ENCODE data around the gene IGLL5. TPM values are rescaled to one million over a fixed set of nuclear protein-coding genes. Genes with fewer than 3 reads are reported as not detected.

Gene IGLL5
- total RNA-seq, 1 experiment from 2014 or later, result not detected

DNA sequence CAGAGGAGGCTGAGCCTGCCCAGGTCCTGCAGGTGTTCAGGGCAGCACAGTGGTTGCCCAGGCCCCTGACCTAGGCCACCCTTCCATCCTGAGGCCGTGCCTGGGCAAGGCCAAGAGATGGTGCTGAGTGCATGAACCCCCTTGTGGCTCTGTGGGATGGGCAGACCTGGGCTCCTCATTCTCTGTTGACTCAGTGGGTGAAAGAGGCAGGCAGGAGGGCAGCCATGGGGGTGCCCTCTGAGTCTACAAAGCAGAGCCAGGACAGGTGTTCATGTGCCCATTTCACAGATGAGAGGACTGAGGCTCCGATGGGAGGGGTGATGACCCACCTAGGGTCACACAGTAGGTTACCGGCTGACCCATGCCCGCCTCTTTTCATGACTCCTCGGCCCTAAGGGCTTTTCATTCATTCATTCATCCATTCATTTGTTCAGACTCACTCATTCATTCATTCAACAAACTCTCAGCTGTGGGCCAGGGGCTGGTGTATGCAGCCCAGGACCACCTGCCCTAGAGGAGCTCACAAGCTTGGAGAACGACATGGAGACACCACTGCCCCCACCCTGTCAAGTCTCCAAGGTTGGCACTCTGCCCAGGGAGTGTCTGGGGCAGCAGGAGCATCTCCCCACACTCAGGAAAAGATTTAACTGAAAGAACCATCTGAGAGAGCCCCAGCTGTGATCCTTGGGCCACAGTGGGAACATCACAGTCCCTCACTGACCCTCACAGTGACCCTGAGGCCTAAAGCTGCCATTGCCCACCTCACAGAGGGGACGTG, 40.5 kb downstream of the IGLL5 start:
- in situ Hi-C loops (cut with HindIII; ENCODE audit: low pct_unique_long_range_greater_than_20kb, low sequenced_read_pairs), result no loop called here
- no peak for DNase-seq (ENCODE audit: low read depth, low spot score)

DNA sequence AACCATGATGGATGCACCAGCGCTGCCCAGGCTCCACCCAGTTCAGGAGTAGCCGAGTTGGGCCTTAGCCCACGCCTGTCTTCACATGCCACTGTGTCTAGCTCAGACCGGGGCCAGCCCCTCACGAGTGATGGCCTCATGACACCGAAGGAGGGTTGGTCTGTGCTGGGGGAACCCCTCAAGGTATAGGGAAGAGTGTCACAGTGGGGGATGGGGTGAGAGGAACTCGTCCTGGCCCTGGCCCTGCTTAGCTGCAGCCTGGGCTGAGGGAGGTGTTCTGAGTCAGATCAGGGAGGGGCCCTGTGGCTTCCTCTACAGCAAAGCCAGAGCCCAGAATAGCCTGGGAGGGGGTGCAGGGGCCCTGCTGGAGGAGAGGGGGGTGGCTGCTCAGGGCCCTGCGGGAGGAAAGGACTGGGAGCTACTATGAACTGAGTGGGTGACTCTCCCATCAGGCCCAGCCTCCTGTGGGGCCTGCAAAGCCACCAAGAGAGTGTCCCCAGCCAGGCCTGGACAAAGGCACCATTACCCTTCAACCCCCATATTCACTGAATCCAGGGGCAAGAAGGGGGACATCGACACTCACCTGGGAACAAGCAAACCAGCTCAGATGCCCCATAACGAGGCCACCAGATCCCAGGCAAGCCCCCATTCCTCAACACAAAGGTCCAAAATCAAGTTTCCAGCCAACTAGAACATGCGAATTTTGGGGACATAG, 41.2 kb downstream of the IGLL5 start:
- DNase-seq (ENCODE audit: low read depth, low spot score), result no peak
- in situ Hi-C loops (cut with HindIII; ENCODE audit: low pct_unique_long_range_greater_than_20kb, low sequenced_read_pairs), result no loop called here

GRCh38 chr22:22929381-22930221, 42.0 kb downstream of the IGLL5 start:
- in situ Hi-C loops (cut with HindIII; ENCODE audit: low pct_unique_long_range_greater_than_20kb, low sequenced_read_pairs), result loop anchor here (10.0 kb wide), 1 partner anchor 65 kb away; no protein-coding TSS in a partner anchor
- DNase-seq (ENCODE audit: low read depth, low spot score), result no peak

- no peak for DNase-seq (ENCODE audit: low read depth, low spot score)
- in situ Hi-C loops (cut with HindIII; ENCODE audit: low pct_unique_long_range_greater_than_20kb, low sequenced_read_pairs), result loop anchor here (10.0 kb wide), 1 partner anchor 65 kb away; no protein-coding TSS in a partner anchor
Measured at GRCh38 chr22:22930222-22930497, 42.5 kb downstream of the IGLL5 start.

DNA sequence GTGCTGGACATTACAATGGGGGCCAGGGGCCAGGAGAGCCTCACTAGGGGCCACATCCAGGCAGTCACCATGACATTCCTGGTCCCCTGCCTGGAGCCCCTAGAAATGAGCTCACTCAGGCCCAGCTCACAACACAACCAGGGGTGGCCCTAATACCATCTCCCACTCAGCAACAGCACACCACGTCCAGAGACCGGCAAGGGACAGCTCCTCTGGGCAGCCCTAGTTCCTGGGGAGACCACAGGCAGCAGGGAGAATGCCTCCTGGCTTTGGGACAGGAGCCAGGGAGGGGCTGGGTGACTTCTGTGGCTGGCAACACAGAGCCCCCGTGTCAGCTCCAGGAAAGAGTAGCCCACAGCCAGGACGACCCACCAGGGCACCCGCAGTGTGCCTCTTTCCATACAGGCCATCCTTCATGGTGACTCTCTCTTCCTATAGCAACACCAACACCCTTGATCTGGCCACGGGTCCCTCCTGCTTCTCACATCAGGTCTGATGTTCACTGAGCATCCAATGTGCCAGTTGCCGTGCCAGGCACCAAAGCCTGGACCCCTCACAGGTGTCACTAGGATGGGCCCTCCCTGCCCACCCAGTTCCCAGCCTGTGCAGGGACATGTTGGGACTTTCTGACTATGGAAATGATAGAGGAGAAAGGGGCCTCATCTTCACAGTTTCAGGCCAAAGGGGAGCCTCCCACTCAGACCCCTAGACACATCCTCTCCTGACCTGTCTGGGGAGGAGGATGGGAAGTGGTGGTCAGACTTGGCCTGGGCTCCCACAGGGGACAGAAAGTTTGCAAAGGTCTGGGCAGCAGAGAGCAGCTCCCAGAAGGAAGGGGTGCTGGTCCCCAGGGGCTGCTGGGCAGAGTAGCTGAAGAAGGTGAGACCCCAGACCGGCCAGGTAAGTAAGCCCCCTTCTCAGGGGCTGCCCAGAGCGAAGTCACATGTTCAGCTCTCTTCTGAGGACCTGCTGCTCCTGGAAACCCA, 43.2 kb downstream of the IGLL5 start:
- in situ Hi-C loops (cut with HindIII; ENCODE audit: low pct_unique_long_range_greater_than_20kb, low sequenced_read_pairs), result loop anchor here (10.0 kb wide), 1 partner anchor 66 kb away; no protein-coding TSS in a partner anchor
- no peak for DNase-seq (ENCODE audit: low read depth, low spot score)

DNA sequence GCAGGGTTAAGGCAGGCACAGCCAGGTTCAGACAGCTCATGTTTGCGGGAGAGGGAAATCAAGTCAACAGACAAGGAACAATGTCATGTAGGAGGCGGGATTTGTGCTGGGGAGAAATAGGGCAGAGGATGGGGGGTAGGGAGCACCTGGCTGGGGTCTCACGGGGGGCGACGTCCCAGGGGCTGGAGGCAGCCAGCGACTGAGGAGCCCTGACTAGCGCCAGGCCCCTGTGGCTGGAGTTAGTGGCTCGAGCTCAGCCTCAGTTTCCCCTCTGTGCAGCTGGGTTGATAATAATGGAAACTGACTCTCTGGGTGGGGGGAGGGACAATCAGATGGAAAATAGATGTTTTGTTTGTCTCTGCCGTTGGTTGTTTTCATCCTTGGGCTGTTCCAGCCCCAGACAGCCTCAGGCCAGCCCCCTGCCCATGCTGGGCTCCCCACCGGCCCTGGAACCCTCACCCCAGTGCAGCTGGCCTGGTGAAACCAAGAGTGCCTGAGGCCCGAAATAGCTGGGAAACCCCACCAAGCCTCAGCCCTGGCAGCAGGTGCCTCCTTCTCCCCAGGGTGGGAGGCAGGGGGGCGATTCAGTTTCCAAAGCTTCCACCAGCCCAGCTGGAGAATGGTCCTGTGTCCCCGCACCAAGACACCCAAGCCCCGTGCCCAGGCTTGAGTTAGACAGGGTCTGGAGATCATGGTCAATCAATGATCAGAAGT, 44.1 kb downstream of the IGLL5 start:
- no peak for DNase-seq (ENCODE audit: low read depth, low spot score)
- in situ Hi-C loops (cut with HindIII; ENCODE audit: low pct_unique_long_range_greater_than_20kb, low sequenced_read_pairs), result loop anchor here (10.0 kb wide), 1 partner anchor 67 kb away; no protein-coding TSS in a partner anchor

GRCh38 chr22:22932512-22932941, 44.9 kb downstream of the IGLL5 start:
- in situ Hi-C loops (cut with HindIII; ENCODE audit: low pct_unique_long_range_greater_than_20kb, low sequenced_read_pairs), result loop anchor here (10.0 kb wide), 1 partner anchor 68 kb away; no protein-coding TSS in a partner anchor
- DNase-seq (ENCODE audit: low read depth, low spot score), result no peak

DNA sequence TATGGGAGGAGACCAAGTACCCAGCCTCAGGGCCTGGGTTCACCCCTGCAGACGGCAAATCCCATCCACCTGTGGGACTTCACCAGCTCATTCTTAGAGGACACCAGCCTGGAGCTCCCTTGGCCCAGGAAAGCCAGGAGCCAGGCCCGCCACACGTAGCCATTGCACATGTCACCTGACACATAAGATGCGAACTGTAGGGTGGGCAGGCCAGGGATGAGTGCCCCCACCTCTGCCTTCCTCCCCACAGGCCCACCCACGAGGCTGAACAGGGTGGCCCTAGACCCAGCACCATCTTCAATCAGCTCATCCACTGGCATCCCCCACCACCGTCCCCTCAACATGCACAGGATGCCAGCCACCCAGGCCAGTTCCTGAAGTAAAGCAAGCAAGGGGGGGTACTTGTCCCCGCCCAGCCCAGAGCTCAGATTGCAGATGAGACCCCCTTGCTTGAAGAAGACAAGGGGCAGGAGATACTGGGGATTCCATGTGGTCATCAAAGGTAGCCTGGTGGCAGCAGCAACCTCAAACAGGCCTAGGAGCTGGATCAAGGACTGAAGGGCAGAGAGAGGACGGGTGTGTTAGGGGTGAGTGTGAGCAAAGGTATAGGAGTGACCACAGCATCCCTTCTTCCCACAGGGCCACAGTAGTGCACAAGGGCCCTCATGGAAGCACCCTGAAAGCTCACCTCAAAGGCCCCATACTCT, 45.6 kb downstream of the IGLL5 start:
- in situ Hi-C loops (cut with HindIII; ENCODE audit: low pct_unique_long_range_greater_than_20kb, low sequenced_read_pairs), result loop anchor here (10.0 kb wide), 1 partner anchor 68 kb away; no protein-coding TSS in a partner anchor
- no peak for DNase-seq (ENCODE audit: low read depth, low spot score)

DNA sequence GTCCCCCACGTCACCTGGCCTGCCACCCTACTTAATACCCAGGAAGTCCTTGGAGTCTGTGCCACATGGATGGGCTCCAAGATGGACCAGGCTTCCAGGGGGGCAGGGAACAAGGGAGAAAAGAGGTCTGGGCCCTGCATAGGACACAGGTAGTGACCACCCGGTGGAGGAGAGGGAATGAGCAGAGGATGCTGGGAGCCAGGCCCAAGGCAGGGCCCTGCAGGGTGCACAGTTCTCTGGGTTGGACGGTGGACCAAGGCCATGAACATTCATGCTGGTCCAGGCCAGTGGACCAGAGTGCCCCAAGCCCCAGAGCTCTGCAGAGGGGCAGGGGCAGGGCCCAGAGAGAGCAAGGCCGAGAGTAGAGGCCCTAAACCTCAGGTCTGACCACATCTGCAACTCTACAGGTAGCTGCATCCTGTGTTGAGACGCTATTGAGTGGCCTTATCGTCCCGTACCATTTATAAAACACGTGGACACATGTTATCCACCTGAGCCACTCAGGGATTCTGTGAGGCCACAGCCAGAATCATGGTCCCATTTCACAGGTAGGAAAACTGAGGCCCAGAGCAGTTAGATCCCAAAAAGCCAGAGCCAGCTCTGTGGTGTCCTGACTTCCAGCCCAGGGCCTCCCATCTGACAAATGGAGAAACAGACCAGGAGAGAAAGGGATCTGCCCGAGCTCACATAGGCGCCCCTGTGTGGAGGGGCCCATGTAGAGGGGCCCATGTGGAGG, 46.4 kb downstream of the IGLL5 start:
- in situ Hi-C loops (cut with HindIII; ENCODE audit: low pct_unique_long_range_greater_than_20kb, low sequenced_read_pairs), result loop anchor here (10.0 kb wide), 1 partner anchor 69 kb away; no protein-coding TSS in a partner anchor

GRCh38 chr22:22934543-22935055, 47.0 kb downstream of the IGLL5 start:
- no peak for DNase-seq (ENCODE audit: low read depth, low spot score)
- in situ Hi-C loops (cut with HindIII; ENCODE audit: low pct_unique_long_range_greater_than_20kb, low sequenced_read_pairs), result loop anchor here (10.0 kb wide), 1 partner anchor 70 kb away; no protein-coding TSS in a partner anchor

More for the DNA sequence above, 46.4 kb downstream of the IGLL5 start:
- DNase-seq (ENCODE audit: low read depth, low spot score), result no peak

GRCh38 chr22:22935056-22935545, 47.5 kb downstream of the IGLL5 start:
- DNase-seq (ENCODE audit: low read depth, low spot score), result no peak
- in situ Hi-C loops (cut with HindIII; ENCODE audit: low pct_unique_long_range_greater_than_20kb, low sequenced_read_pairs), result loop anchor here (10.0 kb wide), 1 partner anchor 70 kb away; no protein-coding TSS in a partner anchor

GRCh38 chr22:22935546-22936157, 48.0 kb downstream of the IGLL5 start:
- no peak for DNase-seq (ENCODE audit: low read depth, low spot score)
- in situ Hi-C loops (cut with HindIII; ENCODE audit: low pct_unique_long_range_greater_than_20kb, low sequenced_read_pairs), result loop anchor here (10.0 kb wide), 1 partner anchor 71 kb away; no protein-coding TSS in a partner anchor

GRCh38 chr22:22936180-22936914, 48.7 kb downstream of the IGLL5 start:
- in situ Hi-C loops (cut with HindIII; ENCODE audit: low pct_unique_long_range_greater_than_20kb, low sequenced_read_pairs), result loop anchor here (10.0 kb wide), 1 partner anchor 72 kb away; no protein-coding TSS in a partner anchor
- DNase-seq (ENCODE audit: low read depth, low spot score), result no peak

Measured in SK-MEL-5 (cell line).